GM21528 (cell line): ENCODE results near the gene MOGAT3.

Source experiments
- ATAC-seq: cut with Tn5 transposase; IDR thresholded peaks from one replicate; pipeline ENCODE4 v1.9.1; 2021; ENCODE audit warnings: mild to moderate bottlenecking, moderate library complexity; ENCODE audit not compliant: unreplicated experiment, low FRiP score

MOGAT3 gene

GRCh38 chr7:101163279-101164070, 37.4 kb downstream of the MOGAT3 start:
- no peak for ATAC-seq

GRCh38 chr7:101162551-101163278, 38.1 kb downstream of the MOGAT3 start:
- no peak for ATAC-seq

- no peak for ATAC-seq
Measured at GRCh38 chr7:101161692-101162471, 39.0 kb downstream of the MOGAT3 start.

- no peak for ATAC-seq
Measured at GRCh38 chr7:101160910-101161309, 39.9 kb downstream of the MOGAT3 start.

- no peak for ATAC-seq
Measured at GRCh38 chr7:101159696-101160674, 40.9 kb downstream of the MOGAT3 start.

- ATAC-seq = no peak
Measured at GRCh38 chr7:101156866-101157589, 43.8 kb downstream of the MOGAT3 start.

- ATAC-seq = no peak
Measured at GRCh38 chr7:101156277-101156676, 44.6 kb downstream of the MOGAT3 start.

GRCh38 chr7:101155303-101155702, 45.5 kb downstream of the MOGAT3 start:
- ATAC-seq = no peak

- ATAC-seq = peak; percentile 14
Measured at GRCh38 chr7:101154693-101155102, 46.1 kb downstream of the MOGAT3 start.

GRCh38 chr7:101153969-101154692, 46.7 kb downstream of the MOGAT3 start, which contains the start of gene AP1S1:
TSS of gene AP1S1 (plus strand) at chr7:101154476. CDS start at chr7:101154515, 39 bp downstream.
- peak; percentile 68 for ATAC-seq

GRCh38 chr7:101151908-101152651, 48.8 kb downstream of the MOGAT3 start:
- no peak for ATAC-seq
